Measurements from ENCODE around the gene SP2. TPM values are rescaled to one million over a fixed set of nuclear protein-coding genes. Genes with fewer than 3 reads are reported as not detected.
A peak's percentile ranks its signal among the peaks of the same experiment; 100 is the strongest.

SP2 gene
- total and polyA plus RNA-seq, 2 of the 13 experiments (the other 11 are each of a cell fraction or from before 2014, with no cell fraction given) = 1.4 to 4.8 TPM

GRCh38 chr17:47966079-47966519, 70.1 kb downstream of the SP2 start (continued):
- no peak for TF ChIP-seq ATF6 (CRISPR knock-in tag; conservative IDR thresholded peaks at IDR 0.05)
- TF ChIP-seq ZSCAN25 (CRISPR knock-in tag; IDR thresholded peaks at IDR 0.05) = peak; percentile 62; the same call in 1 of the 2 replicates
- no peak for TF ChIP-seq ARNT2 (CRISPR knock-in tag; IDR thresholded peaks at IDR 0.05; ENCODE audit: low read depth)
- no peak for TF ChIP-seq ZNF563 (CRISPR knock-in tag; IDR thresholded peaks at IDR 0.05)
- no peak for TF ChIP-seq ZFP82 (CRISPR knock-in tag; IDR thresholded peaks at IDR 0.05; ENCODE audit: borderline replicate concordance)
- no peak for TF ChIP-seq ZNF850 (CRISPR knock-in tag; conservative IDR thresholded peaks at IDR 0.05)
- TF ChIP-seq, protein P1, sequence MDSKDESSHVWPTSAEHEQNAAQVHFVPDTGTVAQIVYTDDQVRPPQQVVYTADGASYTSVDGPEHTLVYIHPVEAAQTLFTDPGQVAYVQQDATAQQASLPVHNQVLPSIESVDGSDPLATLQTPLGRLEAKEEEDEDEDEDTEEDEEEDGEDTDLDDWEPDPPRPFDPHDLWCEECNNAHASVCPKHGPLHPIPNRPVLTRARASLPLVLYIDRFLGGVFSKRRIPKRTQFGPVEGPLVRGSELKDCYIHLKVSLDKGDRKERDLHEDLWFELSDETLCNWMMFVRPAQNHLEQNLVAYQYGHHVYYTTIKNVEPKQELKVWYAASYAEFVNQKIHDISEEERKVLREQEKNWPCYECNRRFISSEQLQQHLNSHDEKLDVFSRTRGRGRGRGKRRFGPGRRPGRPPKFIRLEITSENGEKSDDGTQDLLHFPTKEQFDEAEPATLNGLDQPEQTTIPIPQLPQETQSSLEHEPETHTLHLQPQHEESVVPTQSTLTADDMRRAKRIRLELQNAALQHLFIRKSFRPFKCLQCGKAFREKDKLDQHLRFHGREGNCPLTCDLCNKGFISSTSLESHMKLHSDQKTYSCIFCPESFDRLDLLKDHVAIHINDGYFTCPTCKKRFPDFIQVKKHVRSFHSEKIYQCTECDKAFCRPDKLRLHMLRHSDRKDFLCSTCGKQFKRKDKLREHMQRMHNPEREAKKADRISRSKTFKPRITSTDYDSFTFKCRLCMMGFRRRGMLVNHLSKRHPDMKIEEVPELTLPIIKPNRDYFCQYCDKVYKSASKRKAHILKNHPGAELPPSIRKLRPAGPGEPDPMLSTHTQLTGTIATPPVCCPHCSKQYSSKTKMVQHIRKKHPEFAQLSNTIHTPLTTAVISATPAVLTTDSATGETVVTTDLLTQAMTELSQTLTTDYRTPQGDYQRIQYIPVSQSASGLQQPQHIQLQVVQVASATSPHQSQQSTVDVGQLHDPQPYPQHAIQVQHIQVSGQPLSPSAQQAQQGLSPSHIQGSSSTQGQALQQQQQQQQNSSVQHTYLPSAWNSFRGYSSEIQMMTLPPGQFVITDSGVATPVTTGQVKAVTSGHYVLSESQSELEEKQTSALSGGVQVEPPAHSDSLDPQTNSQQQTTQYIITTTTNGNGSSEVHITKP (CRISPR knock-in tag; IDR thresholded peaks at IDR 0.05; ENCODE audit: low read depth) = peak; percentile 47; the same call in 1 of the 2 replicates
- no peak for TF ChIP-seq E2F5 (CRISPR knock-in tag; conservative IDR thresholded peaks at IDR 0.05)
- peak; percentile 60; the same call in 1 of the 2 replicates for TF ChIP-seq KLF12 (CRISPR knock-in tag; IDR thresholded peaks at IDR 0.05; ENCODE audit: borderline replicate concordance)
- no peak for TF ChIP-seq DMTF1 (CRISPR knock-in tag; IDR thresholded peaks at IDR 0.05)
- TF ChIP-seq HOXA7 (CRISPR knock-in tag; IDR thresholded peaks at IDR 0.05) = no peak
- TF ChIP-seq XRCC5 (optimal IDR thresholded peaks at IDR 0.05; ENCODE audit: low read length) = peak; percentile 50
- TF ChIP-seq ARNTL (CRISPR knock-in tag; IDR thresholded peaks at IDR 0.05) = no peak
- TF ChIP-seq FOXK1 (CRISPR knock-in tag; IDR thresholded peaks at IDR 0.05; ENCODE audit: borderline replicate concordance, low read depth) = 0 out of 2 replicates have a peak, but pooled peaks have one; percentile 29
- TF ChIP-seq ZNF713 (CRISPR knock-in tag; IDR thresholded peaks at IDR 0.05) = no peak
- TF ChIP-seq, protein P2, sequence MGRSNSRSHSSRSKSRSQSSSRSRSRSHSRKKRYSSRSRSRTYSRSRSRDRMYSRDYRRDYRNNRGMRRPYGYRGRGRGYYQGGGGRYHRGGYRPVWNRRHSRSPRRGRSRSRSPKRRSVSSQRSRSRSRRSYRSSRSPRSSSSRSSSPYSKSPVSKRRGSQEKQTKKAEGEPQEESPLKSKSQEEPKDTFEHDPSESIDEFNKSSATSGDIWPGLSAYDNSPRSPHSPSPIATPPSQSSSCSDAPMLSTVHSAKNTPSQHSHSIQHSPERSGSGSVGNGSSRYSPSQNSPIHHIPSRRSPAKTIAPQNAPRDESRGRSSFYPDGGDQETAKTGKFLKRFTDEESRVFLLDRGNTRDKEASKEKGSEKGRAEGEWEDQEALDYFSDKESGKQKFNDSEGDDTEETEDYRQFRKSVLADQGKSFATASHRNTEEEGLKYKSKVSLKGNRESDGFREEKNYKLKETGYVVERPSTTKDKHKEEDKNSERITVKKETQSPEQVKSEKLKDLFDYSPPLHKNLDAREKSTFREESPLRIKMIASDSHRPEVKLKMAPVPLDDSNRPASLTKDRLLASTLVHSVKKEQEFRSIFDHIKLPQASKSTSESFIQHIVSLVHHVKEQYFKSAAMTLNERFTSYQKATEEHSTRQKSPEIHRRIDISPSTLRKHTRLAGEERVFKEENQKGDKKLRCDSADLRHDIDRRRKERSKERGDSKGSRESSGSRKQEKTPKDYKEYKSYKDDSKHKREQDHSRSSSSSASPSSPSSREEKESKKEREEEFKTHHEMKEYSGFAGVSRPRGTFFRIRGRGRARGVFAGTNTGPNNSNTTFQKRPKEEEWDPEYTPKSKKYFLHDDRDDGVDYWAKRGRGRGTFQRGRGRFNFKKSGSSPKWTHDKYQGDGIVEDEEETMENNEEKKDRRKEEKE (IDR thresholded peaks at IDR 0.05) = no peak
- TF ChIP-seq ZNF12 (CRISPR knock-in tag; IDR thresholded peaks at IDR 0.05) = no peak
- no peak for TF ChIP-seq LCORL (IDR thresholded peaks at IDR 0.05)
- TF ChIP-seq LCORL (CRISPR knock-in tag; IDR thresholded peaks at IDR 0.05) = peak; percentile 28; the same call in 1 of the 2 replicates

Measured in HepG2 (cell line).